Measurements from ENCODE around the gene KCNRG. TPM values are rescaled to one million over a fixed set of nuclear protein-coding genes. Genes with fewer than 3 reads are reported as not detected.

The KCNRG gene
- polyA plus RNA-seq, 1 donor (not counting 4 experiments of a cell fraction or from before 2014, with no cell fraction given) = 0.90 TPM

GRCh38 chr13:50014386-50014785 lies 858 bp upstream of the KCNRG start:
- no peaks in the 10 kb centered on the region for H3K9me3 ChIP-seq (ENCODE audit: control insufficient read depth, low read depth, low read length)
- no peak overlapping the region for H3K27ac ChIP-seq (ENCODE audit: control insufficient read depth, insufficient read depth, low read length)
- H3K4me3 ChIP-seq (ENCODE audit: control insufficient read depth in 2 of 3, extremely low read depth in 1 of 3, insufficient read depth in 2 of 3, low read depth in 1 of 3, low read length in 3 of 3) = no peak overlapping the region
- peaks cover 4% of the 10 kb centered on the region for H3K79me2 ChIP-seq (ENCODE audit: control insufficient read depth, insufficient read depth, low read length)
- H3K9me1 ChIP-seq (ENCODE audit: control insufficient read depth, extremely low read depth, insufficient read depth, low read length) = no peaks in the 10 kb centered on the region
- TF ChIP-seq EZH2 (IDR thresholded peaks at IDR 0.05; ENCODE audit: low read length) = no peak
- no peak for TF ChIP-seq CTCF (optimal IDR thresholded peaks at IDR 0.05 in 1 of 3, IDR thresholded peaks at IDR 0.05 in 1 of 3, conservative IDR thresholded peaks at IDR 0.05 in 1 of 3; ENCODE audit: extremely low read depth in 1 of 3, insufficient read depth in 2 of 3, low read length in 3 of 3)
- dilution Hi-C loops (cut with MboI; ENCODE audit: extremely low pct_ligation_motif_present, low sequenced_read_pairs) = no loop called here
- no peaks in the 10 kb centered on the region for H4K20me1 ChIP-seq (ENCODE audit: control insufficient read depth, extremely low read depth, insufficient read depth, low read length)
- no peaks in the 10 kb centered on the region for H3K27me3 ChIP-seq (ENCODE audit: control insufficient read depth, extremely low read depth, insufficient read depth, low read length)
- H2AFZ ChIP-seq (ENCODE audit: control insufficient read depth, low read length) = no peak overlapping the region
- FAIRE-seq (no peak), DNase-seq (ENCODE audit: low read depth, low spot score) (no peak)
- H3K36me3 ChIP-seq (ENCODE audit: control insufficient read depth in 2 of 2, extremely low read depth in 1 of 2, insufficient read depth in 2 of 2, low read length in 2 of 2) = peaks cover 0 to 2% of the 10 kb centered on the region in 2 experiments
- H3K4me2 ChIP-seq (ENCODE audit: control insufficient read depth, extremely low read depth, insufficient read depth, low read depth, low read length) = no peak overlapping the region
- H3K4me1 ChIP-seq (ENCODE audit: control insufficient read depth, extremely low read depth, insufficient read depth, low read length) = no peaks in the 10 kb centered on the region
- H3K9ac ChIP-seq (ENCODE audit: control insufficient read depth, extremely low read depth, insufficient read depth, low read length) = no peak overlapping the region

- no peak for TF ChIP-seq CTCF (optimal IDR thresholded peaks at IDR 0.05 in 1 of 3, IDR thresholded peaks at IDR 0.05 in 1 of 3, conservative IDR thresholded peaks at IDR 0.05 in 1 of 3; ENCODE audit: extremely low read depth in 1 of 3, insufficient read depth in 2 of 3, low read length in 3 of 3)
- no peak for TF ChIP-seq EZH2 (IDR thresholded peaks at IDR 0.05; ENCODE audit: low read length)
- peaks cover 0 to 5% of the 10 kb centered on the region in 2 experiments for H3K36me3 ChIP-seq (ENCODE audit: control insufficient read depth in 2 of 2, extremely low read depth in 1 of 2, insufficient read depth in 2 of 2, low read length in 2 of 2)
- H3K4me1 ChIP-seq (ENCODE audit: control insufficient read depth, extremely low read depth, insufficient read depth, low read length) = no peaks in the 10 kb centered on the region
- DNase-seq (ENCODE audit: low read depth, low spot score) (no peak), FAIRE-seq (no peak)
- dilution Hi-C loops (cut with MboI; ENCODE audit: extremely low pct_ligation_motif_present, low sequenced_read_pairs) = no loop called here
- no peaks in the 10 kb centered on the region for H3K9me3 ChIP-seq (ENCODE audit: control insufficient read depth, low read depth, low read length)
- H4K20me1 ChIP-seq (ENCODE audit: control insufficient read depth, extremely low read depth, insufficient read depth, low read length) = no peaks in the 10 kb centered on the region
- H3K9me1 ChIP-seq (ENCODE audit: control insufficient read depth, extremely low read depth, insufficient read depth, low read length) = no peaks in the 10 kb centered on the region
- H3K4me2 ChIP-seq (ENCODE audit: control insufficient read depth, extremely low read depth, insufficient read depth, low read depth, low read length) = no peak overlapping the region
- H3K9ac ChIP-seq (ENCODE audit: control insufficient read depth, extremely low read depth, insufficient read depth, low read length) = no peak overlapping the region
- H3K79me2 ChIP-seq (ENCODE audit: control insufficient read depth, insufficient read depth, low read length) = peaks cover 2% of the 10 kb centered on the region
- H3K27me3 ChIP-seq (ENCODE audit: control insufficient read depth, extremely low read depth, insufficient read depth, low read length) = no peaks in the 10 kb centered on the region
- H3K27ac ChIP-seq (ENCODE audit: control insufficient read depth, insufficient read depth, low read length) = no peak overlapping the region
- no peak overlapping the region for H3K4me3 ChIP-seq (ENCODE audit: control insufficient read depth in 2 of 3, extremely low read depth in 1 of 3, insufficient read depth in 2 of 3, low read depth in 1 of 3, low read length in 3 of 3)
- no peak overlapping the region for H2AFZ ChIP-seq (ENCODE audit: control insufficient read depth, low read length)
Observed at GRCh38 chr13:50015750-50016149, 506 bp downstream of the KCNRG start.
